PFSK-1 (cell line): ENCODE results near the gene PID1.

Experiments
- FOXP2 ChIP-seq: optimal IDR thresholded peaks from 2 replicates; pipeline ENCODE3; 2011; ENCODE audit warnings: borderline replicate concordance, control low read depth, inconsistent platforms; ENCODE audit not compliant: insufficient read depth; ENCODE audit errors: extremely low read length, extremely low read depth
- POLR2AphosphoS5 ChIP-seq: IDR thresholded peaks from 2 replicates; pipeline ENCODE4 v1.6.1; 2012; ENCODE audit warnings: low read depth, mild to moderate bottlenecking, control low read depth, low read length, moderate library complexity
- SIN3A ChIP-seq: IDR thresholded peaks from 2 replicates; pipeline ENCODE4 v1.6.1; 2012; ENCODE audit warnings: mild to moderate bottlenecking, low read length, moderate library complexity, borderline replicate concordance; ENCODE audit not compliant: insufficient read depth
- TAF1 ChIP-seq: IDR thresholded peaks from 2 replicates; pipeline ENCODE4 v1.6.1; 2012; ENCODE audit warnings: low read length, control low read depth, borderline replicate concordance; ENCODE audit not compliant: insufficient read depth
- TF ChIP-seq, protein P1 (sequence below), 2 experiments: IDR thresholded peaks; 2 replicates each; pipeline versions ENCODE4 v1.6.1 to v1.8.0; 2011 to 2012; ENCODE audit warnings: low read depth in 2 of 2, low read length in 2 of 2, control low read depth in 1 of 2, inconsistent platforms in 1 of 2, mild to moderate bottlenecking in 1 of 2, moderate library complexity in 1 of 2; ENCODE audit not compliant: insufficient read depth in 1 of 2

Gene PID1

DNA sequence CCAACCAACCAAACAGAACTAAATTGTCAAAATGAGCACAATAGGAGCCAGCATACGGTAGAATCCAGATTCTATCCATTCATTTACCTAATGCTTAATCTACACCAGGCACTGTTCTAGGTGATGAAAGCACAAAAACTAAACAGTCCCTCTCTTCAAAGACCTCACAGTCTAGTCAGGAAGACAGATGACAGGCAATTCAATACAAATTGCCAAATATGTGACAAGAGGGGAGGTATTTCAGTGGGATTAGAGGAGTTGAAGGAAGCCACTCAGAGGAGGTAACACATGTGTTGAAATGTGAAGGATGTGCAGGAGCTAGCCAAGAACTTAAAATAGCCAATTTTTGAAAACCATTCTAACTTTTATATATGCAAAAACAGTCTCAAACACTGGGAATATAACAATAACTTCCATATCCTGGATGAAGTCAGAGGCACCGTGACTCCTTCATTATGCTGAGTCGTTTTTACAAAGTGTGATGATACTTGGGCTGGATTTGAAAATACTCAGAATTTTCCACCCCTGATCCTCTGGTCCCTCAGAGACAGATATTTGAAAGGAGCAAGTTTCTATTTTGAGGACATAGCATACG, 204.9 kb downstream of the PID1 start:
- no peak for TF ChIP-seq FOXP2
- TF ChIP-seq, protein P1, sequence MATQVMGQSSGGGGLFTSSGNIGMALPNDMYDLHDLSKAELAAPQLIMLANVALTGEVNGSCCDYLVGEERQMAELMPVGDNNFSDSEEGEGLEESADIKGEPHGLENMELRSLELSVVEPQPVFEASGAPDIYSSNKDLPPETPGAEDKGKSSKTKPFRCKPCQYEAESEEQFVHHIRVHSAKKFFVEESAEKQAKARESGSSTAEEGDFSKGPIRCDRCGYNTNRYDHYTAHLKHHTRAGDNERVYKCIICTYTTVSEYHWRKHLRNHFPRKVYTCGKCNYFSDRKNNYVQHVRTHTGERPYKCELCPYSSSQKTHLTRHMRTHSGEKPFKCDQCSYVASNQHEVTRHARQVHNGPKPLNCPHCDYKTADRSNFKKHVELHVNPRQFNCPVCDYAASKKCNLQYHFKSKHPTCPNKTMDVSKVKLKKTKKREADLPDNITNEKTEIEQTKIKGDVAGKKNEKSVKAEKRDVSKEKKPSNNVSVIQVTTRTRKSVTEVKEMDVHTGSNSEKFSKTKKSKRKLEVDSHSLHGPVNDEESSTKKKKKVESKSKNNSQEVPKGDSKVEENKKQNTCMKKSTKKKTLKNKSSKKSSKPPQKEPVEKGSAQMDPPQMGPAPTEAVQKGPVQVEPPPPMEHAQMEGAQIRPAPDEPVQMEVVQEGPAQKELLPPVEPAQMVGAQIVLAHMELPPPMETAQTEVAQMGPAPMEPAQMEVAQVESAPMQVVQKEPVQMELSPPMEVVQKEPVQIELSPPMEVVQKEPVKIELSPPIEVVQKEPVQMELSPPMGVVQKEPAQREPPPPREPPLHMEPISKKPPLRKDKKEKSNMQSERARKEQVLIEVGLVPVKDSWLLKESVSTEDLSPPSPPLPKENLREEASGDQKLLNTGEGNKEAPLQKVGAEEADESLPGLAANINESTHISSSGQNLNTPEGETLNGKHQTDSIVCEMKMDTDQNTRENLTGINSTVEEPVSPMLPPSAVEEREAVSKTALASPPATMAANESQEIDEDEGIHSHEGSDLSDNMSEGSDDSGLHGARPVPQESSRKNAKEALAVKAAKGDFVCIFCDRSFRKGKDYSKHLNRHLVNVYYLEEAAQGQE (IDR thresholded peaks at IDR 0.05; ENCODE audit: insufficient read depth in 1 of 2, low read depth in 2 of 2, low read length in 2 of 2) = no peak
- no peak for TF ChIP-seq TAF1
- no peak for TF ChIP-seq SIN3A
- TF ChIP-seq POLR2AphosphoS5 = no peak

DNA sequence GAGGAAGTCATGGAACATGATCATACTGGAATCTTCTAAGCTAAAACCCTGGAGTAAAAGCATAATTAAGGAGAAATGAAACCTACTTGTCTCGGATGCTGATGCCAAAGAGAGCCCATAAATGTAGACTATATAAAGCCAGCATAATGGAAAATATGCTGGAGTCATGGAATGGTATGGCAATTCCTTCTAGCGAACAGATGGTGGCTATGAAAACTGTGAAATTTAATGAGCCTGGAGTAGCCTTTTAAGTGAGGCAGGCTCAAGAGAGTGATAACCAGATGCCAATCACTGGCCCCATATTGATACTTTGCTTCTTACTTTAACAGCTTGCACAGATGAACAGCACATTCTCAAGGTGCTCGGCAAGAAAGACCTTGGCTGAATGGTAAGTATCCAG, 206.3 kb downstream of the PID1 start:
- TF ChIP-seq, protein P1 (IDR thresholded peaks at IDR 0.05; ENCODE audit: insufficient read depth in 1 of 2, low read depth in 2 of 2, low read length in 2 of 2) = no peak
- no peak for TF ChIP-seq TAF1
- TF ChIP-seq SIN3A = no peak
- no peak for TF ChIP-seq FOXP2
- no peak for TF ChIP-seq POLR2AphosphoS5

DNA sequence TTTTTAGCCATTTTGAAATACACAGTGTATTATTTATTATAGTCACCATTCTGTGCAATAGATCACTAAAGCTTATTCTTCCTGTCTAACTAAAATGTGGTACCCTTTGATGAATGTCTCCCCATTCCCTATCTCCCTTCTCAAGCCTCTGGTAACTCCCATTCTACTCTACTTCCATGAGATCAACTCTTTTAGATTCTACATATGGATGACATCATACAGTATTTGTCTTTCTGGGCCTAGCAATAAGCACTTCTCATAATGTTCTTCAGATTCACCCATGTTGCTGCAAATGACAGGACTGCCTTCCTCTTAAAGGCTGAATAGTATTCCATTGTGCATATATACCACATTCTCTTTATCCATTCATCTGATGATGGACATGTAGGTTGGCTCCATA, 210.9 kb downstream of the PID1 start:
- no peak for TF ChIP-seq SIN3A

DNA sequence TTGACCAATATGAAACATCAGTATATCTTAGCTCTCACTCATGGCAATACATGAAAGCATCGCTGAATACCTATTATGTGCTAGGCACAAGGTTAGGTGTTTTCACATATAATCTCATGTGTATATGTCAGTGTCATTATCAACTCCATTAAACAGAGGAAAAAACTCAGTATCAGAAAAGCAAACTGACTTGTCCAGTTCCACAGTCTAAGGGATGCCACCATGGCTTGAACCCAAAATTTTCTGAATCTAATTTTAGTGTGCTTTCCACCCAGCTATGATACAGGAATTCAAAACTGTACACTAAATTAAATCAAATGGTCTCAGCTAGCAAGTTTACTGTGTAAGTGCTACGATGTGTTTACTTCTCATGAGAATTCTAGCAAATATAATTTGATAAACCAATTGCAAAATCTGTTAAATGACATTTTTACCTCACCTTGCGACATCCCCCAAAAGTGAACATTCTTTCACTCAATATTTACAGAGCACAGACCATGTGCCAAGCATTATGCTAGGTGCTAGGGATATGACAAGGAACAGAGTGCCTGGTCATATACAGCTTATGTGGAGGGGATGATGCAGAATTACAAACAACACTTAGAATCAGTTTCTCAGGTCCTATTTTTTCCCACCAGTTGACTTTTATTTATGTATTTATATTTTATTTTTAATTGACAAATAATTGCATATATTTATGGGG, 211.6 kb downstream of the PID1 start:
- TF ChIP-seq POLR2AphosphoS5 (no peak), SIN3A (no peak), TAF1 (no peak), FOXP2 (no peak)
- TF ChIP-seq, protein P1 (IDR thresholded peaks at IDR 0.05; ENCODE audit: insufficient read depth in 1 of 2, low read depth in 2 of 2, low read length in 2 of 2) = no peak

DNA sequence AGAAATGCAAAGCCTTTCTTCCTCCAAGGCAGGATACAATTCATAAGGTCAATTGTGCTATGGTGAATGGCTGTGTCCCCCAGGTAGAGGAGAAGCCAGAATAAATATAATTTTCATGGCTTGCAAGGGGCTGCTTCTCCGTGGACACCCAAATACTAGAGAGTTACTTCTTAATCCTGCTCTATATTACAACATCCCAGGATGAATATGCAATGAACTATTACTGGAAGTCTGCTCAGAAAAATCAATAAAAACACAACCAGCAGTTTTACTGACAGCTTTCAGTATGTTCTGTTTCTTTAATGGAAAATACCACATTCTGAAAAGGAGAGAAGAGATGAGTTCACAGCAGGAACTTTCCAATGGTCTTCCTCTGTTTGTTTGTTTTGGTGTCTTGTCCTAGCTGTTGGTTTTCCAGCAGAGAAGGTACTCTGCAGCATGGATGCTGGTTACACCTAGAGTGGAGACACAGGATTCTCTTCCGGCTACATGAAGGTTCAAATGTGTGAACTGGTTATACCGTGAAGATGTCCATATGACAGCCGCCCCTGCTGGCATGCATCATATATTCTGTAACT, 213.0 kb downstream of the PID1 start:
- TF ChIP-seq POLR2AphosphoS5 = no peak
- TF ChIP-seq TAF1 = no peak
- TF ChIP-seq SIN3A = no peak
- TF ChIP-seq, protein P1 (IDR thresholded peaks at IDR 0.05; ENCODE audit: insufficient read depth in 1 of 2, low read depth in 2 of 2, low read length in 2 of 2) = no peak
- TF ChIP-seq FOXP2 = no peak
